ENCODE data around the gene KDM4F.
A peak's percentile ranks its signal among the peaks of the same experiment; 100 is the strongest.

DNA sequence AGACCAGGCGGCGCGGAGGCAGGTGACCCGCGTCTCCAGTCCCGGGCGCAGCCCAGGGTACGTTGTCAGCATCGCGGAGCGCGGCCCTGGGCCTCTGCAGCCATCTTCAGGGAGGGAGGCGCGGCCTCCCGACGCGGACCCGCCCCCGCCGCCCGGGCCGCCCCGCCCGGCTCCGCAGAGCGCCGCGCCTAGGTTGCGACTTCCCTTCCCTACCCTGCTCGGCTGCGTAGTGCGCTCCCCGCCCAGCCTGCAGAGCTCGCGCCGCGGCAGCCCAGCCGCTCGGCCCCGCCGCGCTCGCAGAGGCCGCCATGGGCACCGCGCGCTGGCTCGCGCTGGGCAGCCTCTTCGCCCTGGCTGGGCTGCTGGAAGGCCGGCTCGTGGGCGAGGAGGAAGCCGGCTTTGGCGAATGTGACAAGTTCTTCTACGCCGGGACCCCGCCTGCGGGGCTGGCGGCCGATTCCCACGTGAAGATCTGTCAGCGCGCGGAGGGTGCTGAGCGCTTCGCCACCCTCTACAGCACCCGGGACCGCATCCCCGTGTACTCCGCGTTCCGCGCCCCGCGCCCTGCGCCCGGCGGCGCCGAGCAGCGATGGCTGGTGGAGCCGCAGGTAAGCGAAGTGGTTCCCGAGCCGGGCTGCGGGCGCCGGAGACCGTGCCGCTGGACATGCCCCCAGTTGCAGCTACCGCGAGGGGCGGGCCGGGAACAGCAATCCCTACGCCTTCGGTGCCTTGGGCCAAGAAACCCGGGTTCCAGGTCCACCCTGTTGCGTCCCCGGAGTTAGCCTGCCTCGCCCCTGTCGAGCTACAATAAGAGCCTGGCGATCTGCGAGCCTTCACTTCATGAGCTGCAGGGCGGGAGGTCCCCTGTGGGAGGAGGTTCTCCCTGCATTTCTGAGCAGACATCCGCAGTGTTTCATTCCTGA lies 40.7 kb downstream of the KDM4F start, which contains the start of gene ENDOD1:
- TF ChIP-seq EZH2 (IDR thresholded peaks at IDR 0.05; ENCODE audit: low read length, missing control alignments): no peak
- peak in 1 of 2 donors; percentile 10 for TF ChIP-seq CTCF (conservative IDR thresholded peaks at IDR 0.05 in 1 of 2, IDR thresholded peaks at IDR 0.05 in 1 of 2; ENCODE audit: low read depth in 1 of 2, low read length in 2 of 2)

Measured in fibroblast of lung (primary cell).